Spinal cord (tissue), 10 donors: ENCODE data around the gene ANXA2. TPM values are rescaled to one million over a fixed set of nuclear protein-coding genes. Genes with fewer than 3 reads are reported as not detected.

Experiments
- DNase-seq, 6 donors: peaks; one replicate each; pipeline versions ENCODE4 v3.0.0 to v3.0.0-alpha.2; 2013 to 2015; ENCODE audit warnings: low spot score in 6 of 6, low read depth in 4 of 6
- H3K27ac ChIP-seq: one replicate; pipeline ENCODE4 v1.5.1; 2013; ENCODE audit warnings: low read depth, low read length, control low read depth
- H3K27me3 ChIP-seq: one replicate; pipeline ENCODE4 v1.6.1; 2013; ENCODE audit warnings: low read length; ENCODE audit not compliant: control insufficient read depth, insufficient read depth
- H3K36me3 ChIP-seq: one replicate; pipeline ENCODE4 v1.6.1; 2013; ENCODE audit warnings: low read length; ENCODE audit not compliant: control insufficient read depth, insufficient read depth
- H3K4me1 ChIP-seq: one replicate; pipeline ENCODE4 v1.6.1; 2013; ENCODE audit warnings: low read length; ENCODE audit not compliant: control insufficient read depth, insufficient read depth
- H3K4me3 ChIP-seq: one replicate; pipeline ENCODE4 v1.5.1; 2013; ENCODE audit warnings: low read depth, low read length, control low read depth
- H3K9me3 ChIP-seq: one replicate; pipeline ENCODE4 v1.6.1; 2013; ENCODE audit warnings: low read length; ENCODE audit not compliant: control insufficient read depth, insufficient read depth
- WGBS: methylation state at CpG from one replicate; pipeline ENCODE4 v1.1.5; 2013; ENCODE audit warnings: missing lambda C conversion rate; ENCODE audit not compliant: insufficient coverage; 5-methylcytosine and 5-hydroxymethylcytosine counted together
- polyA plus RNA-seq, 2 donors: library from polyadenylated mRNA; unstranded; fragments of 120-200 nt; gene quantifications; one replicate each; pipeline ENCODE4 v1.2.1, GENCODE V29; 2013; ENCODE audit not compliant: insufficient read length in 2 of 2
- total RNA-seq, 2 donors: library from RNA; depleted of rRNA in 1 of 2; stranded (reverse); fragments of 120-200 nt in 1 of 2; fragments of >200 nt in 1 of 2; gene quantifications; one replicate each; pipeline versions ENCODE4 v1.2.3 to v1.2.4, GENCODE V29; 2013 to 2014
- donor health status: healthy.

Gene ANXA2
- total and polyA plus RNA-seq, 4 donors: 119 to 1,008 (median 412) TPM

DNA sequence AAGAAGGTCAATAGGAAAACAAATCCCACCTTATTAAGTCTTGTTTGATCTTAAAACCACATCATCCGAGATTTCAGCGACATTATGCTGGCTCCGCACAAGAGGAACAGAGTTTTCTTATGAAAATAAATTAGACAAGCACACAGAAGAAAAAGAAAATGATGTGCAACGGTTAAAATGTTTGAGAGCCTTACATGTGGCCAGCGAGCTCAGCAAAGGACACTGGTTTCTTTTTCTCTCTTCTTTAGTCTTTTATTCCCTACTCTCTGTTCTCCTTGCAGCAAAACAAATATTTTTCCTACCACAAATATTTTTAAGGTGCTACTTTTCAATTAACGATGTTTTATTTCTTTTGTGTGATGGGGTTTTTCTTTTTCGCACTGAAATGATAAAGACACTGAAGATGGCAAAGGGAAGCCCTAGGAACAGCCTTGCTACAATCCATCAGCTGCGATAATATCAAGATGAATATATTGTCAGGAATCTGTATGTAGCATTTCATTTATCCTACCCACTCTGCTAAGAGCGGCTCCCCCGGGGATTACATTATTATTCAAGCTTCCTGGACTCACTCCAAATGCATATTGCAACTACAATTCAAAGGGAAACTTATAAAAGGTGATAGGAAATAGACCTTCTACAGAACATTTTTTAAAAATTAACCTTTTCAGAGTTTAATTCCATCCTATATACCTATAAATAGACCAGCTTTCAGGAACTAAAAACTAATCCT is 72.9 kb downstream of the ANXA2 start:
- Histone ChIP-seq H3K27ac (peak overlapping the region; percentile 33), H3K9me3 (no peaks in the 10 kb centered on the region), H3K27me3 (peaks cover 22% of the 10 kb centered on the region), H3K4me3 (no peak overlapping the region), H3K36me3 (no peaks in the 10 kb centered on the region), H3K4me1 (peaks cover 4% of the 10 kb centered on the region)
- peak in 2 of 6 donors; percentile 12 to 55 for DNase-seq
- WGBS: no CpG with 5 or more reads among the region's 10 CpGs

DNA sequence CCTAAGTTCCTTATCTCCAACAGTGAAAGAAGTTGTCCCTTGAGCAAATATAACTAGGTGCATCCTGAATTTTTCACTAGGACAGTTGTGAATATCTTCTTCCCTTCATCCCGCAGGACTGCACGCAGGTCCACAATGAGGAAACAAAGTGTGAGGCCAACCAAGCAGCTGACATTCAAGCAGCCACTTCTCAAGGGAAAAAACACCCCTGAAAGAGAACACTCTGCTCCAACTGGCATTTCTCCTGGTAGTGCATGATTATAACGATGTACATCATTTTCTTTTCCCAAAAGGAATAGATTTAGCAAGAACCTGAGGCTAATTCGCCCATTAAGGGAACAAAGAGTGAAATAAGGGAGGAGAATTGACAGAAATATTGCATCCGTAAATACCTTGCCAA is 74.5 kb downstream of the ANXA2 start:
- peaks cover 22% of the 10 kb centered on the region for H3K27me3 ChIP-seq
- WGBS: 45% methylated on average over 3 of the region's 5 CpGs
- H3K27ac ChIP-seq: no peak overlapping the region
- peaks cover 4% of the 10 kb centered on the region for H3K4me1 ChIP-seq
- no peaks in the 10 kb centered on the region for H3K9me3 ChIP-seq
- no peak overlapping the region for H3K4me3 ChIP-seq
- peak in 2 of 6 donors; percentile 6 to 34 for DNase-seq
- H3K36me3 ChIP-seq: no peaks in the 10 kb centered on the region

DNA sequence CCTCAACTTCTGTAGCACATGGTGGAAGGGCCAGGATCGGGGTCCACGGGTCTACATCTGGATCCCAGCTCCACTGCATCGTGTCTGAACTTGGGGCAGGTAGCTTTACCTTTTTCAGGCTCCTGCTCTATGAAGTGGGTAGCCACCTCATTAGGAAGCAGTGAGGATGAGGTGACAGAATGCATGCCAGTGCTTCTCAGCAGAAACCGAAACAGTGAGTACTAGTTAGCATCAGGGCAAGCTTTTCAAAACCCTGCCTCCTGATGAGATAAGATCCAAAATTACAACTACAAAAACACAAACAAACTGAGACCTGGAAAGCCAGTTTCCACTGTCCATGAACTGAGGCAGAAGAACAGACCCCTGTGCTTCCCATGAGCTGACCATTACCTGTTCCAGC is 77.4 kb downstream of the ANXA2 start:
- no peaks in the 10 kb centered on the region for H3K36me3 ChIP-seq
- no peak overlapping the region for H3K4me3 ChIP-seq
- H3K27me3 ChIP-seq: peaks cover 12% of the 10 kb centered on the region
- peaks cover 4% of the 10 kb centered on the region for H3K4me1 ChIP-seq
- no peak for DNase-seq
- 97% methylated on average over 4 of the region's 4 CpGs for WGBS
- no peak overlapping the region for H3K27ac ChIP-seq
- no peaks in the 10 kb centered on the region for H3K9me3 ChIP-seq

DNA sequence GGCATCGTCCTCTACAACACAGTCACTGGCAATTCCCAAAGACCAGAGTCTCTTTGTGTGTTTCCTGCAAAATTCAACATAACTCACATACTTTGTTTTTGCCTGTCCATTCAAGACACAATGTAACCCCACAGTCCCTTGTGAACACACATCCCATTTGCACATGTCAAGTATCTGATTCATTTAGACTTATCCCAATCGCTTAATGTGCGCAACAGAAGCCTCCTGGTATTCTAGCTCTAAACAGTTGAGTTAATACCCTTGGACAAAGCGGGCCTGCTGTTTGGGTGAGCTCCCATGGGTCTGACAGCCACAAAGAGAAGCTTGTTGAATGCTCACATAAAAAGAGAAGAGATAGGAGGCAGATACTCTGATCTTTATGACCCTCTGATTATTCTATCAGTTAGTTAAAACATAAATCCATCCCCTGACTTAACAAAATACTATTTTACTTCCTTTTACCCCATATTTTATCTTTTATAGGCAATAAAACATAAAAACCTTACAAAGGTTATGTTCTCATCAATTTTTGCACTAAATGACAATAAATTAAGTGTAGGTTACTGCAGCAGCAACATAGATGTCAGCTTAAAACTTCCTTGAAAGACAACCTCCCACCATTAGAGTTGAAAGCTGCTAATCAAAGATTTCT is 79.4 kb downstream of the ANXA2 start:
- DNase-seq: peak in 2 of 6 donors; percentile 33 to 73
- Histone ChIP-seq H3K36me3 (no peaks in the 10 kb centered on the region), H3K4me1 (no peaks in the 10 kb centered on the region), H3K9me3 (no peaks in the 10 kb centered on the region), H3K27me3 (peaks cover 4% of the 10 kb centered on the region), H3K4me3 (no peak overlapping the region), H3K27ac (no peak overlapping the region)
- 47% methylated on average over 4 of the region's 4 CpGs for WGBS

DNA sequence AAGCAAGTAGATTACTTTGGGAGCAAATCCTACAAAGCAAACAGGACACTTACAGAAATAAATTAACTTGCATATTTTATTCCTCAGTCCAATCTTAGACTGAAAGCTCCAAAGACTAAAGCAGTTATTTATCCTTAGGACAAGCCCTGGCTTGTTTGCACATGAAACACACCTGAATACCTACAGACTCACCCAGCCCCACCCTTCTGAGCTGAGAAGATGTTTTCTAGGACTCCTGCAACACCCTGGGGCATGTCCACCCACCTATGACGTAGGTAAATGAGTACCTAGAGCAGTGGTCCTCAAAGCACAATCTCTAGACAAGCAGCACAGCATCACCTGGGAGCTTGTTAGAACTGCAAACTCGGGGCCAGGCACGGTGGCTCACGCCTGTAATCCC is 80.8 kb downstream of the ANXA2 start:
- Histone ChIP-seq H3K36me3 (no peaks in the 10 kb centered on the region), H3K9me3 (no peaks in the 10 kb centered on the region), H3K27me3 (peaks cover 2% of the 10 kb centered on the region), H3K4me1 (no peaks in the 10 kb centered on the region), H3K4me3 (no peak overlapping the region), H3K27ac (no peak overlapping the region)
- DNase-seq: no peak
- 63% methylated on average over 3 of the region's 4 CpGs for WGBS

DNA sequence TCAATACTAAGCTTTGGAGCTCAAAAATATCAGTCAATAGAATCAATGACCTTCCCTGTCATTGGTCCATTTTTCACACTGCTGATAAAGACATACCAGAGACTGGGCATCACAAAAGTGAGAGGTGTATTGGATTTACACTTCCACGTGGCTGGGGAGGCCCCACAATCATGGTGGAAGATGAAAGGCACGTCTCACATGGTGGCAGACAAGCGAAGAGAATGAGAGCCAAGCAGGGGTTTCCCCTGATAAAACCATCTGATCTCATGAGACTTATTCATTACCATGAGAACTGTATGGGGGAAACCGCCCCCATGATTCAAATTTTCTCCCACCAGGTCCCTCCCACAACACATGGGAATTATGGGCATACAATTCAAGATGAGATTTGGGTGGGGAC is 81.9 kb downstream of the ANXA2 start:
- Histone ChIP-seq H3K36me3 (no peaks in the 10 kb centered on the region), H3K27me3 (peaks cover 2% of the 10 kb centered on the region), H3K4me3 (no peak overlapping the region), H3K4me1 (no peaks in the 10 kb centered on the region), H3K27ac (no peak overlapping the region), H3K9me3 (no peaks in the 10 kb centered on the region)
- DNase-seq: no peak
- 77% methylated on average over 3 of the region's 4 CpGs for WGBS

DNA sequence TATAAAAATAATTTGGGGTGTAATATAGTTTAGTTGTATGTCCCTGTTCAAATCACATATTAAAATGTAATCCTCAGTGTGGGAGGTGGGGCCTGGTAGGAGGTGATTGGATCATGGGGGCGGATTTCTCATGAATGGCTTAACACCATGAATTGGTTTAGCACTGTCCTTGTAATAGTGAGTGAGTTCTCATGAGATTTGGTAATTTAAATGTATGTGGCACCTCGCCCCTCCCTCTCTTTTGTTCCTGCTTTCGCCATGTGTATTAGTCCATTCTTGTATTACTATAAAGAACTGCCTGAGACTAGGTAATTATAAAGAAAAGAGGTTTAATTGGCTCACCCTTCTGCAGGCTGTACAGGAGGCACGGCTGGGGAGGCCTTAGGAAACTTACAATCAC is 83.9 kb downstream of the ANXA2 start:
- no peak for DNase-seq
- WGBS: no CpG with 5 or more reads among the region's 4 CpGs
- Histone ChIP-seq H3K4me3 (no peak overlapping the region), H3K27me3 (peaks cover 2% of the 10 kb centered on the region), H3K27ac (no peak overlapping the region), H3K36me3 (no peaks in the 10 kb centered on the region), H3K9me3 (no peaks in the 10 kb centered on the region), H3K4me1 (no peaks in the 10 kb centered on the region)

DNA sequence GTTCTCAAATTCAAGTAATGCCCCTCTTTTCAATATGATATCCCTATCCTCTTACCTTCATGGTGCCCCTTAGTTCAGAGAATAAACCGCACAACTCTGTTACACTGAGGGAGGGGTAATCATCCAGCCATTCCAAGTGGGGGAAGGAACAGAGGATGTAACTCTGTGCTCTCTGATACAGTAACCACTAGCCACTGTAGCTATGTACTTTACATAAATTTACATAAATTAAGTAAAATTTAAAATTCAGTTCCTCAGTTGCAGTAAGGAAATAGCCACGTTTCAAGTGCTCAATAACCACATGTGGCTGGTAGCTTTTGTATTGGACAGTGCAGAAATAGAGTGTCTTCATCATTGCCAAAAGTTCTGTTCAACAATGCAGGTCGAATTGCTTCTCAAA is 90.8 kb downstream of the ANXA2 start:
- no peaks in the 10 kb centered on the region for H3K36me3 ChIP-seq
- H3K4me3 ChIP-seq: no peak overlapping the region
- no peaks in the 10 kb centered on the region for H3K27me3 ChIP-seq
- DNase-seq: no peak
- WGBS: no CpG with 5 or more reads among the region's 3 CpGs
- peaks cover 1% of the 10 kb centered on the region for H3K9me3 ChIP-seq
- no peak overlapping the region for H3K27ac ChIP-seq
- no peaks in the 10 kb centered on the region for H3K4me1 ChIP-seq

DNA sequence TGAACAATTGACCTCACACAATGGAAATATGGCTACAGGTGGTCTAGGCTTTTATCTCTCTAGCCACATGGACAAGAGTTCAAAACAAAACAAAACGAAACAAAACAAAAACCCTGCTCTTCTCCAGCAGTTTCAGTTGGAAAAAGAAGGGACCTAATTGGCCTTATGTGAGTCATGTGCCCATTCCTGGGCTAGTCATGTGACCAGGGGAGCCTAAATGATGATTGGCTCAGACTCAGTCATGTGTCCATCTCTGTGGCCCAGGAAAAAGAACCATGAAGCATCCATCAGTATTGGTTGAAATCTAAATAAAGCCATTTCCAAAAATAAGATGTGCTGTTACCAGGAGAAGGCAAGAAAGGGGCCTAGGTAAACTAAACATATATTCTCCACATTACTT is 96.8 kb downstream of the ANXA2 start:
- Histone ChIP-seq H3K9me3 (peaks cover 1% of the 10 kb centered on the region), H3K4me1 (peaks cover 8% of the 10 kb centered on the region), H3K27ac (no peak overlapping the region), H3K4me3 (no peak overlapping the region), H3K36me3 (no peaks in the 10 kb centered on the region), H3K27me3 (no peaks in the 10 kb centered on the region)
- no CpG with 5 or more reads among the region's 1 CpG for WGBS
- no peak for DNase-seq
